HepG2 (cell line): ENCODE measurements around the gene MAP1LC3A. TPM values are rescaled to one million over a fixed set of nuclear protein-coding genes. Genes with fewer than 3 reads are reported as not detected.

Experiments
- ATAC-seq: fragments of 200-7000 bp; cut with Tn5 transposase; 3 replicates; pipeline ENCODE4 v1.9.1; 2020; ENCODE audit warnings: mild to moderate bottlenecking, moderate library complexity
- BruUV-seq: library from RNA; stranded (reverse); fragments of 400-500 nt; replicated peaks from 2 replicates; lab custom pipeline; 2021; lab: Mats Ljungman, UMichigan
- CTCF ChIA-PET: fragments of 300-600 bp; formaldehyde crosslinking; extraction: SDS; loops from one replicate; lab custom pipeline; 2021; ENCODE audit warnings: low total read pairs, inconsistent platforms, low intra/inter-chr PET ratio; lab: Yijun Ruan, JAX
- POLR2A ChIA-PET: fragments of 350-600 bp; sonication (Branson Sonifier 250); formaldehyde crosslinking; loops from one replicate; lab custom pipeline; 2020; ENCODE audit warnings: antibody characterized with exemption, inconsistent platforms; lab: Yijun Ruan, JAX
- DNase-seq: peaks from one replicate; pipeline ENCODE4 v3.0.0-alpha.2; 2015; ENCODE audit warnings: low spot score
- FAIRE-seq: peaks from 3 replicates; lab custom pipeline; 2011; peaks lifted over from hg19 to GRCh38; lab: Jason Lieb, UNC
- H2AFZ ChIP-seq: one replicate; pipeline ENCODE4 v1.6.1; 2011; ENCODE audit warnings: low read length, inconsistent platforms
- H3K27ac ChIP-seq: fragments of 300-600 bp; 3 replicates; pipeline ENCODE4 v1.8.0; 2011; ENCODE audit warnings: mixed run types, mild to moderate bottlenecking, mixed read lengths, low read length, inconsistent platforms; ENCODE audit not compliant: insufficient read depth; ENCODE audit errors: extremely low read length
- H3K27me3 ChIP-seq, 2 experiments: fragments of 200-600 bp in 1 of 2; 2 replicates in 1 of 2; 3 replicates in 1 of 2; pipeline versions ENCODE4 v1.6.0 to v1.8.0; 2011; ENCODE audit warnings: low read length in 2 of 2, mild to moderate bottlenecking in 2 of 2, moderate library complexity in 2 of 2, inconsistent platforms in 1 of 2; ENCODE audit not compliant: insufficient read depth in 2 of 2, control insufficient read depth in 1 of 2
- H3K36me3 ChIP-seq, 2 experiments: fragments of 200-600 bp in 1 of 2; replicated peaks in 1 of 2; 2 replicates in 1 of 2; 3 replicates in 1 of 2; pipeline versions ENCODE4 v1.5.1 to v1.8.0; 2011; ENCODE audit warnings: low read length in 2 of 2, inconsistent platforms in 1 of 2; ENCODE audit not compliant: insufficient read depth in 2 of 2, control insufficient read depth in 1 of 2
- H3K4me1 ChIP-seq: 2 replicates; pipeline ENCODE4 v1.5.1; 2012; ENCODE audit warnings: low read length, inconsistent platforms; ENCODE audit not compliant: insufficient read depth
- H3K4me2 ChIP-seq: 2 replicates; pipeline ENCODE4 v1.6.0; 2011; ENCODE audit warnings: low read depth, low read length, inconsistent platforms
- H3K4me3 ChIP-seq, 3 experiments: fragments of 200-600 bp in 1 of 3; sonication (generic), shearing (Covaris generic) in 1 of 3; replicated peaks in 1 of 3; 2 replicates each; pipeline ENCODE4 v1.5.1; 2011 to 2016; ENCODE audit warnings: low read length in 3 of 3, inconsistent platforms in 2 of 3, low read depth in 2 of 3, mild to moderate bottlenecking in 2 of 3, control low read depth in 1 of 3, mixed read lengths in 1 of 3; ENCODE audit not compliant: insufficient read depth in 1 of 3
- H3K79me2 ChIP-seq: one replicate; pipeline ENCODE4 v1.6.1; 2011; ENCODE audit warnings: low read length, inconsistent platforms; ENCODE audit not compliant: insufficient read depth
- H3K9ac ChIP-seq: 2 replicates; pipeline ENCODE4 v1.6.0; 2011; ENCODE audit warnings: mild to moderate bottlenecking, low read depth, low read length, inconsistent platforms; ENCODE audit not compliant: insufficient read depth
- H3K9me3 ChIP-seq: 2 replicates; pipeline ENCODE4 v1.5.1; 2012; ENCODE audit warnings: mild to moderate bottlenecking, low read length
- H4K20me1 ChIP-seq: 2 replicates; pipeline ENCODE4 v1.6.0; 2011; ENCODE audit warnings: inconsistent platforms, mild to moderate bottlenecking, low read length, moderate library complexity; ENCODE audit not compliant: insufficient read depth
- ERF ChIP-seq: IDR thresholded peaks from 2 replicates; pipeline ENCODE4 v1.6.1; 2018; ENCODE audit warnings: missing biosample characterization, missing genetic modification reagents
- GPN1 ChIP-seq: sonication (generic); formaldehyde crosslinking; IDR thresholded peaks from 2 replicates; pipeline ENCODE4 v1.5.1; 2020; ENCODE audit warnings: missing genetic modification reagents, borderline replicate concordance
- KDM2A ChIP-seq: sonication (generic); formaldehyde crosslinking; IDR thresholded peaks from 2 replicates; pipeline ENCODE4 v1.4.0; 2020; ENCODE audit warnings: low read depth, missing genetic modification reagents, borderline replicate concordance
- MAFK ChIP-seq, 2 experiments: IDR thresholded peaks in 1 of 2; conservative IDR thresholded peaks in 1 of 2; 2 replicates each; pipeline ENCODE4 v1.6.1; 2011; ENCODE audit warnings: improper control_type of control experiment in 2 of 2, low read length in 2 of 2
- MLLT10 ChIP-seq: sonication (generic); formaldehyde crosslinking; IDR thresholded peaks from 2 replicates; pipeline ENCODE4 v1.4.0; 2020; ENCODE audit warnings: missing genetic modification reagents
- NCOA2 ChIP-seq: sonication (generic); formaldehyde crosslinking; IDR thresholded peaks from 2 replicates; pipeline ENCODE4 v1.8.0; 2022; ENCODE audit warnings: inconsistent platforms
- PCBP1 ChIP-seq: fragments of 200-400 bp; formaldehyde crosslinking; IDR thresholded peaks from 2 replicates; pipeline ENCODE4 v1.6.1; 2017; ENCODE audit warnings: mild to moderate bottlenecking, low read depth, low read length, borderline replicate concordance
- RBFOX2 ChIP-seq: fragments of 200-400 bp; formaldehyde crosslinking; IDR thresholded peaks from 2 replicates; pipeline ENCODE4 v1.6.1; 2017; ENCODE audit warnings: low read depth, mild to moderate bottlenecking, low read length
- RELA ChIP-seq: sonication (generic); formaldehyde crosslinking; IDR thresholded peaks from 2 replicates; pipeline ENCODE4 v1.4.0; 2020; ENCODE audit warnings: missing genetic modification reagents
- SMC3 ChIP-seq: IDR thresholded peaks from 2 replicates; pipeline ENCODE4 v1.6.1; 2011; ENCODE audit warnings: low read length, improper control_type of control experiment
- TERF1 ChIP-seq: sonication (generic); formaldehyde crosslinking; IDR thresholded peaks from 2 replicates; pipeline ENCODE4 v1.8.0; 2022; ENCODE audit warnings: mild to moderate bottlenecking, missing genetic modification reagents, moderate library complexity
- ZFP36L1 ChIP-seq: sonication (generic); formaldehyde crosslinking; IDR thresholded peaks from 2 replicates; pipeline ENCODE4 v1.8.0; 2022; ENCODE audit warnings: mild to moderate bottlenecking, missing genetic modification reagents, moderate library complexity
- ZNF687 ChIP-seq: sonication (generic); formaldehyde crosslinking; IDR thresholded peaks from 2 replicates; pipeline ENCODE4 v1.5.1; 2020; ENCODE audit warnings: mild to moderate bottlenecking, missing genetic modification reagents, moderate library complexity
- WGBS: methylation state at CpG from one replicate; pipeline ENCODE4 v1.1.6; 2017; ENCODE audit warnings: low lambda C conversion rate; 5-methylcytosine and 5-hydroxymethylcytosine counted together
- in situ Hi-C: cut with HindIII; loops from 2 replicates; pipeline ENCODE4 v1.10.0; 2017; ENCODE audit warnings: low pct_unique_long_range_greater_than_20kb; ENCODE audit not compliant: extremely low pct_ligation_motif_present
- intact Hi-C: fragments of 100-400 bp; cut with micrococcal nuclease; formaldehyde crosslinking; loops from one replicate; pipeline ENCODE4 v1.10.0; 2022; ENCODE audit not compliant: unreplicated experiment
- polyA plus RNA-seq, 8 experiments: library from polyadenylated mRNA; depleted of rRNA in 3 of 8; stranded (reverse) in 7 of 8; unstranded in 1 of 8; fragments of >200 nt; fragmentation: Illumina TruSeq in 4 of 8; extraction: Trizol in 4 of 8; gene quantifications; 2 replicates each; pipeline versions ENCODE4 v1.2.1 to v1.2.3, GENCODE V29; 2011 to 2016; ENCODE audit warnings: low read depth in 4 of 8, missing spikeins in 1 of 8, mixed read lengths in 1 of 8; ENCODE audit not compliant: insufficient read depth in 1 of 8
- total RNA-seq, 5 experiments: library from RNA; depleted of rRNA; stranded (reverse); fragments of >200 nt; fragmentation: Illumina TruSeq; extraction: Trizol; gene quantifications; 2 replicates each; pipeline ENCODE4 v1.2.3, GENCODE V29; 2016; ENCODE audit warnings: low read depth in 1 of 5

The MAP1LC3A gene
- total and polyA plus RNA-seq, 2 of the 13 experiments (the other 11 are each of a cell fraction or from before 2014, with no cell fraction given): not detected

DNA sequence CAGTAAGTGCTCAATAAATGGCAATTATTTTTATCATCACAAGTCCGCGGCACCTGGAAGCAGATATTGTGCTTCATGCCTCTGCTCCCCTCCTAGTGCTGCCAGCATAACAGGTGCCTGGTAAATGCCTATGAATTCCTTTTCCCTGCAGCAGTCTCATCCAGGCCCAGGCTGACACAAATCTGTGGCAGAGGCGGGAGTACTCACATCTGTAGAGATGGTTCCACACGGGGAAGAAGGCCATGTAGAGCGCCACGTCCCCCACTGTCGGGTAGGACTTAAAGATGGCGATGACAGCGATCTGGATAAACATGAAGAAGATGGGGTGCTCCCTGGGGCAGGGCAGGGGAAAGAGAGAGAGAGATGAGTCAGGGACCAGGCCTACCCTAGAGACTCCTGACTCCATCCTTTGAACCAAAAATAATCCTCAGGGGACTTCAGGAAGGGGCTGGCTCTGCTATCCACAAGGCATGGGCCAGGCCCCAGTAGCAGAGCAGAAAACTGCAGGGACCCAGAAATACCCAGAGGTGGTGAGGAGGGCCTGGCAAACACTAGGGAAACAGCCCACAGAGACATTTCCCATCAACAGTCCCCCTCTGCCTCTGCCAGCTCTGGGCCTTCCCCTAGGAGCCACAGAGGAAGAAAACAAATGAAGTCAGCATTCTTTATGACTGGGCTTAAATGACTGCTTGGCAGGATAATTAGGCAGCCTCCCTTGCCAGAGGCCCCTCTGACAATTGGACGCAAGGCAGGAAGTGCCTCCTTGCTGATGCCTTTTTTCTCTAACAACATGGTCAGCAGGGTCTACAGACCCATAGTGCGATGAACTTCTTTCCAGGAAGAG, 23.0 kb downstream of the MAP1LC3A start:
- H3K4me1 ChIP-seq: peaks cover 28% of the 10 kb centered on the region
- H3K27me3 ChIP-seq: no peaks in the 10 kb centered on the region
- BruUV-seq: no TSS peak
- H3K4me2 ChIP-seq: no peak overlapping the region
- DNase-seq: no peak
- no peak for FAIRE-seq
- H4K20me1 ChIP-seq: no peaks in the 10 kb centered on the region
- WGBS: 98% methylated on average over 11 of the region's 11 CpGs
- in situ Hi-C loops (no loop called here), intact Hi-C loops (no loop called here)
- H2AFZ ChIP-seq: no peak overlapping the region
- H3K79me2 ChIP-seq: no peaks in the 10 kb centered on the region
- ChIA-PET POLR2A (no interaction called here), CTCF (no interaction called here)
- no peaks in the 10 kb centered on the region for H3K9me3 ChIP-seq
- no peak for ATAC-seq
- H3K9ac ChIP-seq: no peak overlapping the region
- no peak overlapping the region for H3K4me3 ChIP-seq
- peaks cover 20 to 66% of the 10 kb centered on the region in 2 experiments for H3K36me3 ChIP-seq
- H3K27ac ChIP-seq: no peak overlapping the region
- TF ChIP-seq TERF1 (CRISPR knock-in tag) (no peak), KDM2A (CRISPR knock-in tag) (no peak), MAFK (conservative IDR thresholded peaks at IDR 0.05 in 1 of 2, IDR thresholded peaks at IDR 0.05 in 1 of 2; ENCODE audit: low read length in 2 of 2) (0 out of 4 replicates have a peak, but pooled peaks of 1 of the 2 experiments have one; percentile 10)

- in situ Hi-C loops: no loop called here
- no peak overlapping the region for H2AFZ ChIP-seq
- WGBS: 96% methylated on average over 4 of the region's 4 CpGs
- H3K4me2 ChIP-seq: no peak overlapping the region
- no peaks in the 10 kb centered on the region for H3K27me3 ChIP-seq
- FAIRE-seq (no peak), DNase-seq (no peak), ATAC-seq (no peak)
- no peak overlapping the region for H3K4me3 ChIP-seq
- no peaks in the 10 kb centered on the region for H4K20me1 ChIP-seq
- H3K36me3 ChIP-seq: peaks cover 22 to 73% of the 10 kb centered on the region in 2 experiments
- no peaks in the 10 kb centered on the region for H3K79me2 ChIP-seq
- BruUV-seq: no TSS peak
- H3K27ac ChIP-seq: no peak overlapping the region
- POLR2A ChIA-PET: interaction anchor here (0.9 to 1.6 kb wide), 3 partner anchors 9 to 95 kb away, joined by 3 to 6 read pairs (median 4); partner anchors contain the start of gene PIGU
- H3K9me3 ChIP-seq: no peaks in the 10 kb centered on the region
- H3K9ac ChIP-seq: no peak overlapping the region
- intact Hi-C loops: no loop called here
- CTCF ChIA-PET: no interaction called here
- H3K4me1 ChIP-seq: peaks cover 34% of the 10 kb centered on the region
- TF ChIP-seq ZNF687 (no peak), MLLT10 (CRISPR knock-in tag) (no peak), RELA (CRISPR knock-in tag) (no peak), PCBP1 (no peak), SMC3 (no peak), GPN1 (CRISPR knock-in tag) (no peak), ZFP36L1 (CRISPR knock-in tag) (no peak), ERF (no peak), RBFOX2 (no peak), NCOA2 (CRISPR knock-in tag) (no peak)
Measured at GRCh38 chr20:34582221-34582620, 23.7 kb downstream of the MAP1LC3A start.
